22Rv1 (cell line): ENCODE data around the gene KCNH8.

Experiments used
- CTCF ChIP-seq: fragments of 450-650 bp; IDR thresholded peaks from 2 replicates; pipeline ENCODE4 v1.5.1; 2017; ENCODE audit warnings: mild to moderate bottlenecking
- ZFX ChIP-seq: fragments of 450-650 bp; IDR thresholded peaks from 2 replicates; pipeline ENCODE4 v1.6.1; 2017; ENCODE audit warnings: antibody characterized with exemption, borderline replicate concordance

- TF ChIP-seq CTCF, result no peak
- no peak for TF ChIP-seq ZFX
Measured at GRCh38 chr3:19539518-19540392, 391.4 kb downstream of the KCNH8 start.
